ENCODE data around the gene RABEP1.
A peak's percentile ranks its signal among the peaks of the same experiment; 100 is the strongest.
"Not testable (repeated sequence)": the region's sequence is repeated elsewhere in the genome, so short reads cannot be mapped to it uniquely, and the experiment has no call there.

RABEP1 gene, protein sequence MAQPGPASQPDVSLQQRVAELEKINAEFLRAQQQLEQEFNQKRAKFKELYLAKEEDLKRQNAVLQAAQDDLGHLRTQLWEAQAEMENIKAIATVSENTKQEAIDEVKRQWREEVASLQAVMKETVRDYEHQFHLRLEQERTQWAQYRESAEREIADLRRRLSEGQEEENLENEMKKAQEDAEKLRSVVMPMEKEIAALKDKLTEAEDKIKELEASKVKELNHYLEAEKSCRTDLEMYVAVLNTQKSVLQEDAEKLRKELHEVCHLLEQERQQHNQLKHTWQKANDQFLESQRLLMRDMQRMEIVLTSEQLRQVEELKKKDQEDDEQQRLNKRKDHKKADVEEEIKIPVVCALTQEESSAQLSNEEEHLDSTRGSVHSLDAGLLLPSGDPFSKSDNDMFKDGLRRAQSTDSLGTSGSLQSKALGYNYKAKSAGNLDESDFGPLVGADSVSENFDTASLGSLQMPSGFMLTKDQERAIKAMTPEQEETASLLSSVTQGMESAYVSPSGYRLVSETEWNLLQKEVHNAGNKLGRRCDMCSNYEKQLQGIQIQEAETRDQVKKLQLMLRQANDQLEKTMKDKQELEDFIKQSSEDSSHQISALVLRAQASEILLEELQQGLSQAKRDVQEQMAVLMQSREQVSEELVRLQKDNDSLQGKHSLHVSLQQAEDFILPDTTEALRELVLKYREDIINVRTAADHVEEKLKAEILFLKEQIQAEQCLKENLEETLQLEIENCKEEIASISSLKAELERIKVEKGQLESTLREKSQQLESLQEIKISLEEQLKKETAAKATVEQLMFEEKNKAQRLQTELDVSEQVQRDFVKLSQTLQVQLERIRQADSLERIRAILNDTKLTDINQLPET

DNA sequence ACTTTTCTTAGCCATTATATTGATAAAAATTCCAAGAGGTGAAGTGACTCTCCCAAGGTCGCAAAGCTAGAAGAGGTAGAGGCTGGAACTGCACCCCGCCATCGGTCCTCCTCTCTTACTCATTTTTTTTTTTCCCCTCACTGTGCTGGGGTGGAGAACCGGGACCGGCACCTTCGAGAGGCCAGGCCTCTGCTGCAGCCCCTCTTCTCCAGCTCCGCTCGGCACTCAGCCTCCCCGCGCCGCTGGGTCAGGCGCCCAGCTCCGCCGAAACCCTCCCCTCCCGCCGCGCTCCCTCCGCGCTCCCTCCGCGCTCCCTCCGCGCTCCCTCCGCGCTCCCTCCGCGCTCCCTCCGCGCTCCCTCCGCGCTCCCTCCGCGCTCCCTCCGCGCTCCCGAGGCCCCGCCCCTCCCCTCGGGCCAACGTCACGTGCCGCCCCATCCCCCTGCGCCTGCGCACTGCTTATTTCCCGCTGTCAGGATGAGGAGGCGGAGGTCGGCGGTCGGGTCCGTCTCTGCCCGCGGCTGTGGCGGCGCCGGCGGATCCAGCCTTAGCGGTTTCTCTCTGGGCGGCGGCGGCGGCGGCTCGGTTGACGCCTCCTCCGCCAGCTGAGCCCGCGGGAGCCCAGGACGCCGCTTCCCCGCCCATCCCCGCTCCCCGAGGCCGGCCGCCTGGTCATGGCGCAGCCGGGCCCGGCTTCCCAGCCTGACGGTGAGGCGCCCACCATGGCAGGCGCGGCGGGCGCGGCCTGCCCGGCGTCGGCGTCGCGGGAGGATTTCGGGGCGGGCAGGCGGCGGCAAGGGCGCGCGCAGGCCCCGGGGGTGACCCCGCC, at the start of gene RABEP1:
RABEP1 (plus strand) TSS at position 471 of the 828 bp plus-strand sequence; CDS start at position 674, 203 bp downstream.
- DNase-seq = peak; percentile 91

DNA sequence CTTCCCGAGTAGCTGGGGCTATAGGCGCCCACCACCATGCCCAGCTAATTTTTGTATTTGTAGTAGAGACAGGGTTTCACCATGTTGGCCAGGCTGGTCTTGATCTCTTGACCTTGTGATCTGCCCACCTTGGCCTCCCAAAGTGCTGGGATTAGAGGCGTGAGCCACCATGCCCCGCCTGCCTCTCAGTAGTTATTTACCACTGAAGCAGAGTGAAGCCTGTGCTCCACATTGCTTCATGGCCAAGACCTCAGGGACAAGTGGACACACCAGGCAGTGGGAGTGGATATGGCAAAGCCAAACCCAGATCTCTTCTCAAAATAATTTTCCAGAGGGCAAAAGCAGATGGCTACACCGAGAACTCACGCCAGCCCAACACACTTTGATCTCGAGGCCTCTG, 48.6 kb upstream of the RABEP1 start:
- DNase-seq = not testable (repeated sequence)

DNA sequence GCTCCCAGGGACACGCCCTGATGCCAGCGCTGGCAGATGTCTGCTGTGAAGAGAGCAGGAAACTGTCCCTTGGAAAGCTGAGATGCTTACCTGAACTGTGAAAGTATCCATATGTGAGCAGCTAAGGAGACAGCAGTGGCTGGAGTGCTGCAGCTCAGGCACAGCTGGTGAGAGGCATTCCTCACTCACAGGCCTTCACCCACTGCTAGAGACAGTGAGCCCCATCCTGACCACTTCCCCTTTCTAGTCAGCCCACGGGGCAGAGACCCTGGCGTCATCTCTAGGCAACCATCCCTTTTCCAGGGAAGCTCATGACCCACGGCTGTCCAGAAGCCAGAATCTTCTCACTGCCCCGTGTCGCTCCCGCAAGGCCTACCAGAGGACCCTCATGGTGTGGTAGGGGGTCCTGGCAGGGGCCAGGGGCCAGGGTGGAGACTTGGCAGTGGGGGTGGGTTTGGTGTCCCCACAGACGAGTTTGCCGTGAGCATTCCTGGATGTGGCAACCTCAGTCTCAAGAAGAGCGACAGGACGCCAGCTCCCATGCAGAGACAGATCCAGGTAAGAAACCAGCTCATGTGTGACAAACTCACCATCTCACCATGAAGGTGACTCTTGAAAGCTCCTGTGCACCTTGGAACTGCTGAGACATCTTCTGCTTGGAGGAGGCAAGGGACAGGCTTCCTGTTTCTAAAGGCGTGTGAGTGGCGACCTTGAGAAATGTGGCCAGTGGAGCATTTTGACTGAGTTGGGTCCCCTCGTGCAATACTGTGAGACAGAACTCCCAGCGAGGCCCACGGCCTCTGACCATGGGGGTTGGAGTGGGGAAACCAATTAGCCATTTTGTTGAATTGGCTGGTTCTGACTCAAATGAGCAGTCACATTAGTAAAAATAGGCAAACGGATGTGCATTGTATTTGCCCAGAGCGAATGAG, 47.2 kb upstream of the RABEP1 start, which contains the start of gene SCIMP:
SCIMP (minus strand) TSS at position 216 of the 932 bp plus-strand sequence; CDS start at position 111, 105 bp downstream.
- peak; percentile 15 for DNase-seq

DNA sequence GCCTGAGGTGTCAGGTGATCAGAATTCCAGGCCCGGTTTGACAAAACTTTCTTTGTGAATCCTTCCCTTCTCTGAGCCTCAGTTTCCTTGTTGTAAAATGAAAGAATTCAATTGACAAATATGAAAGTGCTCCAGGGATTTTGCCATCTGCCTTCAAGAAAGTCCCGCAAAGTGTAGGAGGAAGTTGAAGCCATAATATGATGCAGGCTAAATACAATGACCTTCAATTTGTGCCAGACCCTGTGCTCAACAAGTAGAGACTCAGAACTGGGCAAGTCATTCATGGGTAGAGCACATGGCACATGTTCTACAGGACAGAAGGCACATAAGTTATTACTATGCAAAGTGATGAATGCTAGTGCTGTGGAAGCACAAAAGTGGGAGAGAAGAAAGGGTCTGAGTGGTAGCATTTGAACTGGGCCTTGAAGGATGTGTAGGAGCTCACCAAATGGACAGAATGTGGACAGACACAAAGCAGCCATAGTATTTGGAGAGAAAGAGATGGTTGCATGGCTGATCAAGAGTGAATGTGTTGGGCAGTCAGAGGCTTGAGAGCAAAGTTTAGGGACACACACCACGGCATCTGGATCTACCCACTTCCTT, 45.0 kb upstream of the RABEP1 start:
- no peak for DNase-seq

DNA sequence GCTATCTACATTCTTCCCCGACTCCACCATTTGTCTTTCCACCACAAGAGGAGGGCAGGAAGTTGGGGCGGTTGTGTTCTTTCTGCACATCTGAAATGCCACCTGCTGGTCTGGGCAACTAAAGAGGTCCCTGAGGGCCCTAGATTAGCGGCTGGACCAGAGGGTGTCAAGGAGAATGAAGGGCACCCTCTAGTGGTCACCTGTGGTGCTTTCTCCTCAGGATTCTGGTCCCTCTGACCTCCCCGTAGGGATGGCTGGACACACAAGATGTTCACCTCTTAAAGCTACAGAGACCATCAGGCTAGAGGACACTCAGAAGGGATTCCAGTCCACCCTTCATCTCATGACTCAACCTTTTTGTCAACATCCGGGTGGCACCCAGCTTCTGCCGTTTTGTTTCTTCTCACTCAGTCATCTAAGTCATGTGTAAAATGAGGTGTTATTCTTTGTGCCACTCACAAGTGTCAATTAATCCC, 44.5 kb upstream of the RABEP1 start:
- DNase-seq = peak; percentile 15

DNA sequence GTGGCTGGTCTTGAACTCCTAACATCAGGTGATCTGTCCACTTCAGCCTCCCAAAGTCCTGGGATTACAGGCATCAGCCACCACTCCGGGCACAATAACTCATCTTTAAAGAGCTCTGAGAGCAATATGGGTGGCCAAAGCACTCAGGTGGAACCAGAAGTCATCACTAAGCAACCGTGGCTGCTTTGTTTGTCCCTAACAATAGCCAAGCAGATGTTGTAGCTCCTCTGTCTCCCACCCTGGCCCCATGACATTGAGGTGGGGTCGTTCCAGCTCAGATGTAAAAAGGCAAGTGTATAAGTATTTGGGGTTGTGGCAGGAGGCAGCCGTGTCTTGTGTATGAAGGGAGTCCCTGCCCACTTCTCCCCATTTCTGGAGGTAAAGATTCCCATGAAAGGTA, 43.8 kb upstream of the RABEP1 start:
- DNase-seq = no peak

DNA sequence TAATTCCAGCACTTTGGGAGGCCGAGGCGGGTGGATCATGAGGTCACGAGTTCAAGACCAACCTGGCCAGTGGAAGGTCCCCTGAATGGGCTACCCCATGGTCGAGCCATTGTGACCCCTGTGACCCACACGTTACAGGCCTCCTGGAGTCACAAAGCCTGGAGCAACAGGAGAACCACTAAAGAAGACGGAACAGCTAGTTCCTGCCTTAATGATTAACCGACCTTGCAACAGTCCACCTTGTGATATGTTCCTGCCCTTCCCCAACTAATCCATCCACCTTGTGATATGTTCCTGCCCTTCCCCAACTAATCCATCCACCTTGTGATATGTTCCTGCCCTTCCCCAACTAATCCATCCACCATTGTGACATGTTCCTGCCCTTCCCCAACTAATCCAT, 42.3 kb upstream of the RABEP1 start:
- DNase-seq = not testable (repeated sequence)

DNA sequence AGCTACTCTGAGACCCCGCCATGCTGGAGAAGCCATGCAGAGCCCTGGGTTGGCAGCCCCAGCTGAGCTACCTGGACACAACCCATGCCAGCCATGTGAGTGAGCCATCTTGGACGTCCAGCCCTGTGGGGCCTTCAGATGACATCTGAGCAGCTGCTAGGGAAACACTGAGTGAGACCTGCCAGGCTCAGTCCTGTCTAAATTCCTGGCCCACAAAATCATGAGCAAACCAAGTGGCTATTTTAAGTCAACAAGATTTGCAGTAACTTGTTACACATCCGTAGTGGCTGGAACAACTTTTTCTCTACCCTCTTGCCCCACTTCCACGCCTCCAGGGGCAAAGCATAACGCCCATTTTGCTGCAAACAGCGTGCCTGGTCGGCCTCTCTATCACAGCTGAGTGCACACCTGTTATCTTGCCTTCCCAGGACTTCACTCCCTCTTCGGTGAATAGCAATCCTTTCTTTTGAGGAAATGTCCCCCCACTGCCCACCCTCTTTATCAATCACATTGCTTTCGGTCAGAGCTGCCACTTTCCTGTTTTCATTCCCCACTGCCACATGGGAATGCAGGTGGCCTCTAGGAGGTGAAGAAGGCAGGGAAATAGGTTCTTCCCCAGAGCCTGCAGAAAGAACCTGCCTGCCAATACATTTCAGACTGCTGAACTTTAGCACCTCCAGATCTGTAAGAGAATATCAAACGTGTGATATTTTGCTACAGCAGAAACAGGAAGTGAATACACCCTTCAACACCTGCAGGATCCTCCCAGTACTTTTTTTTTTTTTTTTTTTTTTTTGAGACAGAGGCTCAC, 40.0 kb upstream of the RABEP1 start:
- no peak for DNase-seq

DNA sequence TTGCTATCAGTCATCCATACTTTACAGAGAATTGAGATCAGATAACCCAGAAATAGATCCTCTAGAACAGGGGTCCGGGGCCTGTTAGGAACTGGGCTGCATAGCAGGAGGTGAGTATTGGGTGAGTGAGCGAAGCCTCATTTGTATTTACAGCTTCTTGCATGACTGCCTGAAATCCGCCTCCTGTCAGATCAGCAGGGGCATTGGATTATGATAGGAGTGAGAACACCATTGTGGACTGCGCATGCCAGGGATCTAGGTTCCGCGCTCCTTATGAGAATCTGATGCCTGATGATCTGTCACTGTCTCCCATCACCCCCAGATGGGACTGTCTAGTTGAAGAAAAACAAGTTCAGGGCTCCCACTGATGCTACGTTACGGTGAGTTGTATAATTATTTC, 34.5 kb upstream of the RABEP1 start:
- DNase-seq = no peak

DNA sequence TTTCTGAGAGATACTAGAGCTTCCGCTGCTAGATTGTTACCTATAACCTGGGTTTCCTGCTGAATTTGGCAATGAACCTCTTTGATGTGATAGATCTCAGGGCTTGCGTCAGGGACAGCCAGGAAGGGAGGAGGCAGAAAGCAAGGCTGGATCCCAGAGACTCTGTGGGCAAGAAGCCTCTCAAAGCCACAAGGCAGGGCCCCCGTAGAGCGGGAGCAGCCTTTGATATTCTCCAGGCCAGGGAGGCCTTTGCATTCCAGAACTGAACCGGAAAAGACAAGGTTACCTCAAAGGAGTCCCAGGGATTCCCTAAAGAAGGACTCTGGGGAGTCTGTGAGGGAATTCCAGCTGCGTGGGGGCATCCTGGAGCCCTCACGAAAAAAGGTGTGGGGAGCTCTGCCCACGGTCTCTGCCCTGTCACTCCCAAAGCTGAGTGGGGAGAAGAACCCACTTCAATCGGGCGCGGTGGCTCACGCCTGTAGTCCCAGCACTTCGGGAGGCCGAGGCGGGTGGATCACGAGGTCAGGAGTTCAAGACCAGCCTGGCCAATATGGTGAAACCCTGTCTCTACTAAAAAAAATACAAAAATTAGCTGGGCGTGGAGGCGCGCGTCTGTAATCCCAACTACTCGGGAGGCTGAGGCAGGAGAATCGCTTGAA, 33.1 kb upstream of the RABEP1 start:
- no peak for DNase-seq

DNA sequence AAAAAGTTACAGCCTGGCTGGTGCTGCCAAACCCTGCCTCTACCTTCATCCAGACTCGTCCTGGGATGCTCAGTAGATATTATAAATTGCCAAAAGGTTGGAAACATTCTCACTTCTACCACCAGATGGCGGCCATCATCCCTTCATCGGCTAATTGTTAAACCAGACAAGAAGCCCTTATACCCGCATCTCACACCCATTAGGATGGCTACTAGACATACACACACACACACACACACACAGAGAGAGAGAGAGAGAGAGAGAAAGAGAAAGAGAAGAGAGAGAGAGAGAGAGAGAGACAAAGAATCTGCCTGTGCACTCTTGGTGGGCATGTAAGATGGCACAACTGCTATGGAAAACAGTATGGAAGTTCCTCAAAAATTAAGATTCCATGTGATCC, 32.5 kb upstream of the RABEP1 start:
- peak; percentile 82 for DNase-seq

DNA sequence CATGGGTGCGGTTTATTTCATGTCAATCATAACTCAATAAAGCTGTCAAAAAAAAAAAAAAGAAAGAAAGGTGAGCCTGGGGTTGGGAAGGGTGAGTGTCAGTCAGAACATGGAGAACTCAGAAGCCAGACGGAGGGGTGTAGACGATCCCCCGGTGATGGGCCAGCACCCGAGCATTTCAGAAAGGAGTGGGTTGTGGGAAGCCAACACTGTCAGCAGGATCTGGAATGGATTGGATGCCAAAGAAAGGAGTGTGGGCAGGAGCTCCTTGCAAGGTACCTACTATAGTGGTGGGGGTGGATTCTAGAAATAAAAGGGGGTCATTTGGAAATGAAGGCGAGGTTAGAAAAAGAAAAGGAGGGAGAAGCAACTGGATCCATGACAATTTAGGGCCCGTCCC, 27.7 kb upstream of the RABEP1 start:
- no peak for DNase-seq

DNA sequence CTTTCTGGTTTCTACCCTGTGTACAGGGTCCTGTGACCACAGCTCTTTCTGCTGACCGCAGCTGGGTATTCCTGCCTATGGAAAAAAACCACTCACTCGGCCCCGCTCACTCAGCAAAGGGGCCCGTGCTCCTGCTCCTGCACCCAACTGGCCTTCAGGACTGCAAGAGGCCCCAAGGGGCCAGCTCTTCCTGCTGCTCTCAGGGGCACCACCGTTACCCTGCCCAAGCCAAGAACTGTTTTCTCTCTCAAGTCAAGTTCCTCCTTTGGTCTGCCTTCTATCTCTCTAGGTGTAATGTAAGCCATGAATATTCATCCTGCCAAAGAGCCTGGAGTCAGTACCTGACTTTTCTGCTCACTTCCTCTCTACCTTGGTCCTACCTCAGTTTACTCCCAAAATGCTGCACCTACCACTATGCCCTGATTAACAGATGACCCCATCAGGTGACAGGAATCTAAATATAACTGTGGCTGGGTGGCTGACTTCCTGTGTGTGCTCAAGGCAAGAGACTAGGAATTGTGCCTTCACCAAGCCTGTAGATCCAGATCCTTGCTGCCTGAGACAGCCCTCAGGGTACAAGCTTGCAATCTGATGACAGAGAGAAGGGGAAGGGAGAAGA, 27.1 kb upstream of the RABEP1 start:
- no peak for DNase-seq

DNA sequence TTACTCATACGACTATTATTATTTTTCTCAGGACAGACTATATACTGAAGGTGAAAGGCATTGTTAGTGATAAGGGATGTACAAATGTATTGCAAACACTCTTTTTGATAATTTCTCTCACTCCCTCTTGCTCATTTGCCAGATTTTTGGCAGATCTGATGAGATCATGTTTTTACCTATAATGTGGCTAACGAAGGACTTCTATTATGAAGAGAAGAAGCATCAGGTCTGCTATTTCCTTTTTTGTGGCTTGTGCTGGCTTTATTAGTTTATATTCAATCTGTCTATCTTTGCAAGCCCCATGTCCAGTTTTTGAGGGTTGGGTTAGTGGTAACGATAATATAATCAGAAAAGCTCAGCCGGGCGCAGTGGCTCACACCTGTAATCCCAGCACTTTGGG, 25.0 kb upstream of the RABEP1 start:
- no peak for DNase-seq

DNA sequence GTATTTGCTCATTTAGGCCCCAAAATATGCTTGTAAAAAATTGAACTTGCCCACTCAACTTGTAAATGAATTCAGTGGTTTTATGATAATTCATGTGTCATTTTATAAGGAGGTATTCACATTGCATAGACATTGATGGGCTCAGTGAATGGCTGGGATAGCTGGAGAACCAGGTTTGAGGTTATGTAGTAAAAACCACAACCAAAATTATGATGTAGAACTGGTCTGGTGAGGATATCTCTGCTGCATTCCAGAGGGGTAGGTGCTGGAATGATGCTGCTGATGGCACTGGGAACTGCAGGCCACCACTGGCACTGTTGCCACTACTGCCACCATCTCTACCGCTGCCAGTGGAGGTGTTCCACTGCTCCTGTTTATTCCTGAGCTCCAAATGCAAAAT, 21.5 kb upstream of the RABEP1 start:
- no peak for DNase-seq

DNA sequence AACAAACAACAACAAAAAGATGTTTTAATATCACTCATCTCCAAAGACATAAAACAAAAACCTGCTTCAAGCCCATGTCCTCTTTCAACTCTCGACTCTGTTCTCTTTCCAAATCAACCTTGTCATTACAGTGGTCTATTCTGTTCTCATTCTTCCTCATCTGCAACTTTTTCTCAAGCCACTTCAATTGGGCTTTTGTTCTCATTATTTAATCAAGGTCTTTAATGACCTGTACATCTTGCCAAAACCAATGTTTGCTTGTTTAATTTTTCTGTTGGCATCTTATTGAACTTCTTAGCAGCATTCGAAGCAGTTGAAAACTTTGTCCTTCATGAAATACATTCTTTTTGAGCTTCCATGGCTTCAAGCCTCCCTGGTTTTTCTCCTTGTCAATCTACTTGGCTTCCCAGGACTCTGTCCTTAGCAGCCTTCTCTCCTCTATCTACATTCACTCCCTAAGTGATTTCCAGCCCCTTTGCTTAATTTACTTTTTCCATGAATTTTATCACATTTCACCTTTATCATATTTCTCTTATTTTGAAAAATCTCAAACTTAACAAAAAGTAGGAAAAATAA, 19.6 kb upstream of the RABEP1 start:
- no peak for DNase-seq

DNA sequence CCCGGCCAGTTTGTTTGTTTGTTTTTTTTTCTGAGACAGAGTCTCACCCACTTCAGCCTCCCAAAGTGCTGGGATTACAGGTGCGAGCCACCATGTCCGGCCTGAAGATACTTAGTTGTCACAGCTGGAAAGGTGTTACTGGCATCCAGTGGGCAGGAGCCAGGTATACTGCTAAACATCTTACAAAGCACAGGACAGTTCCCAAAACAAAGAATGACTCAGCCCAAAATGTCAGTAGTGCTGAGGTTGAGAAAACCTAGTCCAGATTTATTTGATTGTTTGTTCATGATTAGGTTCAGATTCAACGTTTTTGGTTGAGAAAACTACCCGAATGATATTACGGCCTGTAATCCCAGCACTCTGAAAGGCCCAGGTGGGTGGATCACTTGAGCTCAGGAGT, 18.6 kb upstream of the RABEP1 start:
- DNase-seq = no peak

DNA sequence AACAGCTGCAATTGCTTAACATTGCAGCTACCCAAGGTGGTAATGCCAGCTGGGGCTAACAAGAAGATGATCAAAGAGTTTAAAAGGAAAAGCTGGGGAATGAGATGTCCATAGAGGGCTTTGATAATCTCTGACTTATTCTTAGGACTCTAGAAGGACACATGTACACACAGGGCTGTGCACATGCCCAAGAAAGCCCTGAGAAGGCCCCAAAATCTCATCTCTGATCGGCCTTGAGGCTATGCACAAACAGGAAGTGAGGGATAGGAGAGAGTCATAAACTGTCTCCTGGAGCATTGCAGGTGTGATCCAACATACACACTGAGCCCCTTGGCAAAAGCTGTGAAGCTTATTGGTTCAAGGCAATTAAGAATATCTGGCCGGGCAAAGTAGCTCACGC, 17.2 kb upstream of the RABEP1 start:
- DNase-seq = no peak

Data from midbrain (tissue), 1 donor.